Measurements from ENCODE around the gene GOLM1. TPM values are rescaled to one million over a fixed set of nuclear protein-coding genes. Genes with fewer than 3 reads are reported as not detected.

The GOLM1 gene
- total and polyA plus RNA-seq, 9 of the 15 experiments (the other 6 are each of a cell fraction or from before 2014, with no cell fraction given): 0.09 to 0.96 (median 0.40) TPM; not detected in 4

DNA sequence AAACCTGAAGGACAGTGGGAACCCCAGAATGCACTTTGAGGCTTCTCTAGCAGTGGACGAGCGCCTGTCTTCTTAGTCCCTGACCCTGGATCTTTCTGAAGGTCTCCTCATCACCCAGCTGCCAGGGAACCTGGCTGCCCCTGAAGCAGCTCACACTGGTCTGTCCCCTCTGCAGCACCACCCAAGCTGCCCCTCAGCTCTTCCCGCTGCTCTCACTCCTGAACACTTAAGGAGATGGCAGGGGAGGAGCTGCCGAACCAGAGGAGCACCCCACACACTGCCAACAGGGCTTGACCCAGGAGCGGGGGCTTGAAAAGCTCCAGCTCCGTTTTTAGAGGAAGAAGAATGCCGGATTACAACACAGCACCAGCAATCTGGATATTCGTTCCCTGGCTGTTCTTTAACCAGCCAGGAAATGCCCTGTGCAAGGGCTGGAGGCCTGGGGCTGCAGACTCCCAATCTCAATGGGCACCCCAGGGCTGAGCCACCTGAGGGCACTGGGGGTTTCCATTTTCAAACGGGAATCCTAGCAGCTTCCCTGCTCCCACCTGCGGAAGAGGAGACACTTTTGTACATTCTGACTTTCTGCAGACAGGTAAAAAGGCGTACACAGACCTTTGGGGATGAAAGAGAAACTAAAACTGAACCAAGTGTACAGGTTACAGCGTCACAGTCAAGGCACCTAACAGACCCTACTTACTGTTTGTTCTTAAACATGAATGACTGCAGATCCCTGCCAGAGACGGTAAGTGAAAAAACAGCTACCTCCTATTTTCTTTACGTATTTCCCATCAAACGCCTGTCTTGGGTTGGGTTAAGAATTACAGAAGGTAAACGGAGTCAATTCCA, 36.3 kb downstream of the GOLM1 start (continued):
- TF ChIP-seq MIER1 (IDR thresholded peaks at IDR 0.05; ENCODE audit: low read depth) (no peak), ZNF609 (CRISPR knock-in tag; IDR thresholded peaks at IDR 0.05; ENCODE audit: borderline replicate concordance) (no peak), PHB (CRISPR knock-in tag; IDR thresholded peaks at IDR 0.05) (no peak)

Measured in K562 (cell line).